NT2/D1 (cell line): ENCODE measurements around the gene MRTFA.
"Not testable (repeated sequence)": the region's sequence is repeated elsewhere in the genome, so short reads cannot be mapped to it uniquely, and the experiment has no call there.

Source experiments
- DNase-seq: peaks from one replicate; pipeline ENCODE4 v3.0.0-alpha.2; 2011; ENCODE audit warnings: low read depth, low spot score
- H3K27me3 ChIP-seq: 2 replicates; pipeline ENCODE4 v1.6.0; 2011; ENCODE audit warnings: mild to moderate bottlenecking; ENCODE audit not compliant: insufficient read length, insufficient read depth
- H3K36me3 ChIP-seq: 2 replicates; pipeline ENCODE4 v1.6.1; 2011; ENCODE audit warnings: mild to moderate bottlenecking, low read length, mixed read lengths; ENCODE audit not compliant: insufficient read depth, insufficient read length
- H3K4me1 ChIP-seq: 2 replicates; pipeline ENCODE4 v1.5.1; 2011; ENCODE audit not compliant: insufficient read depth, insufficient read length
- H3K4me3 ChIP-seq: 2 replicates; pipeline ENCODE4 v1.5.1; 2011; ENCODE audit warnings: low read depth; ENCODE audit not compliant: insufficient read length
- H3K9ac ChIP-seq: 2 replicates; pipeline ENCODE4 v1.6.0; 2011; ENCODE audit warnings: low read depth; ENCODE audit not compliant: insufficient read length
- H3K9me3 ChIP-seq: 2 replicates; pipeline ENCODE4 v1.5.1; 2011; ENCODE audit warnings: mild to moderate bottlenecking, low read length; ENCODE audit not compliant: insufficient read depth
- SUZ12 ChIP-seq: IDR thresholded peaks from 2 replicates; pipeline ENCODE4 v1.6.1; 2011; ENCODE audit not compliant: insufficient read length, insufficient read depth; ENCODE audit errors: extremely low read depth
- YY1 ChIP-seq: IDR thresholded peaks from 2 replicates; pipeline ENCODE4 v1.6.1; 2011; ENCODE audit not compliant: insufficient read length, insufficient read depth
- ZNF274 ChIP-seq: IDR thresholded peaks from 2 replicates; pipeline ENCODE4 v1.6.1; 2011; ENCODE audit warnings: mild to moderate bottlenecking, low read depth, low read length

MRTFA gene

GRCh38 chr22:40659166-40659565, 22.6 kb upstream of the MRTFA start:
- Histone ChIP-seq H3K4me3 (no peak overlapping the region), H3K9me3 (no peaks in the 10 kb centered on the region), H3K4me1 (peaks cover 4% of the 10 kb centered on the region), H3K27me3 (no peaks in the 10 kb centered on the region), H3K36me3 (no peaks in the 10 kb centered on the region), H3K9ac (no peak overlapping the region)
- TF ChIP-seq ZNF274 (no peak), SUZ12 (no peak), YY1 (no peak)
- DNase-seq: no peak

- not testable (repeated sequence) for DNase-seq, H3K27me3 ChIP-seq, H3K9me3 ChIP-seq, H3K36me3 ChIP-seq, H3K4me3 ChIP-seq, H3K9ac ChIP-seq
- peaks cover 11% of the 10 kb centered on the region for H3K4me1 ChIP-seq
These were observed 20.1 kb upstream of the MRTFA start for GRCh38 chr22:40656651-40657050.

GRCh38 chr22:40655941-40656340, 19.4 kb upstream of the MRTFA start:
- not testable (repeated sequence) for H3K36me3 ChIP-seq, DNase-seq, H3K4me3 ChIP-seq, H3K27me3 ChIP-seq, H3K9ac ChIP-seq, H3K9me3 ChIP-seq
- H3K4me1 ChIP-seq: peaks cover 11% of the 10 kb centered on the region

- H3K27me3 ChIP-seq: no peaks in the 10 kb centered on the region
- DNase-seq: no peak
- H3K4me1 ChIP-seq: peaks cover 11% of the 10 kb centered on the region
- H3K4me3 ChIP-seq: no peak overlapping the region
- no peaks in the 10 kb centered on the region for H3K36me3 ChIP-seq
- no peak overlapping the region for H3K9ac ChIP-seq
- TF ChIP-seq ZNF274 (no peak), SUZ12 (no peak), YY1 (no peak)
- no peaks in the 10 kb centered on the region for H3K9me3 ChIP-seq
These were observed 18.1 kb upstream of the MRTFA start for GRCh38 chr22:40654522-40655167.

GRCh38 chr22:40653361-40653760, 16.8 kb upstream of the MRTFA start:
- H3K9me3 ChIP-seq: no peaks in the 10 kb centered on the region
- H3K4me1 ChIP-seq: peaks cover 11% of the 10 kb centered on the region
- no peak for DNase-seq
- TF ChIP-seq YY1 (no peak), SUZ12 (no peak)
- H3K27me3 ChIP-seq: no peaks in the 10 kb centered on the region
- no peak overlapping the region for H3K4me3 ChIP-seq
- no peaks in the 10 kb centered on the region for H3K36me3 ChIP-seq
- H3K9ac ChIP-seq: peak overlapping the region; percentile 42

GRCh38 chr22:40651563-40652501, 15.3 kb upstream of the MRTFA start:
- Histone ChIP-seq H3K9me3 (no peaks in the 10 kb centered on the region), H3K27me3 (no peaks in the 10 kb centered on the region), H3K4me1 (peaks cover 11% of the 10 kb centered on the region), H3K9ac (peak overlapping the region; percentile 91), H3K4me3 (peak overlapping the region; percentile 66), H3K36me3 (no peaks in the 10 kb centered on the region)
- TF ChIP-seq ZNF274: no peak
- no peak for TF ChIP-seq SUZ12
- TF ChIP-seq YY1: no peak
- DNase-seq: no peak

GRCh38 chr22:40651057-40651456, 14.5 kb upstream of the MRTFA start:
- peak overlapping the region; percentile 54 for H3K9ac ChIP-seq
- TF ChIP-seq ZNF274: no peak
- peak overlapping the region; percentile 9 for H3K4me3 ChIP-seq
- no peak for DNase-seq
- H3K4me1 ChIP-seq: peaks cover 11% of the 10 kb centered on the region
- H3K36me3 ChIP-seq: no peaks in the 10 kb centered on the region
- no peaks in the 10 kb centered on the region for H3K9me3 ChIP-seq
- no peaks in the 10 kb centered on the region for H3K27me3 ChIP-seq
